Tibial nerve (tissue), 4 donors: ENCODE results near the gene GLRB. TPM values are rescaled to one million over a fixed set of nuclear protein-coding genes. Genes with fewer than 3 reads are reported as not detected.
"Not testable (repeated sequence)": the region's sequence is repeated elsewhere in the genome, so short reads cannot be mapped to it uniquely, and the experiment has no call there.

Experiments used
- DNase-seq, 2 donors: peaks; one replicate each; pipeline ENCODE4 v3.0.0-alpha.2; 2019; ENCODE audit warnings: low spot score in 2 of 2
- H3K27ac ChIP-seq, 4 donors: fragments of 200-600 bp; sonication (generic) in 3 of 4; one replicate each; pipeline ENCODE4 v1.5.1; 2017 to 2019; ENCODE audit warnings: mild to moderate bottlenecking in 1 of 4
- H3K27me3 ChIP-seq, 2 donors: fragments of 200-600 bp; sonication (generic) in 1 of 2; one replicate each; pipeline versions ENCODE4 v1.5.1 to v1.6.0; 2017 to 2019
- H3K36me3 ChIP-seq, 3 donors: fragments of 200-600 bp; sonication (generic); one replicate each; pipeline ENCODE4 v1.5.1; 2018 to 2019
- H3K4me1 ChIP-seq, 4 donors: fragments of 200-600 bp; sonication (generic) in 3 of 4; one replicate each; pipeline ENCODE4 v1.5.1; 2017 to 2019
- H3K4me3 ChIP-seq, 4 donors: fragments of 200-600 bp; sonication (generic) in 3 of 4; one replicate each; pipeline ENCODE4 v1.5.1; 2017 to 2019; ENCODE audit warnings: mild to moderate bottlenecking in 1 of 4, moderate library complexity in 1 of 4
- H3K9me3 ChIP-seq, 4 donors: fragments of 200-600 bp; sonication (generic) in 3 of 4; one replicate each; pipeline ENCODE4 v1.5.1; 2017 to 2019
- EP300 ChIP-seq, 2 donors: sonication (generic); formaldehyde crosslinking; IDR thresholded peaks; one replicate each; pipeline ENCODE4 v1.6.1; 2017; ENCODE audit warnings: antibody characterized with exemption in 2 of 2, mild to moderate bottlenecking in 1 of 2
- POLR2A ChIP-seq, 2 donors: fragments of 450-650 bp; IDR thresholded peaks; one replicate each; pipeline ENCODE4 v1.6.1; 2017; ENCODE audit warnings: antibody characterized with exemption in 2 of 2, mild to moderate bottlenecking in 2 of 2, moderate library complexity in 2 of 2
- WGBS, 2 donors: methylation state at CpG; one replicate each; pipeline ENCODE4 v1.1.5; 2018; 5-methylcytosine and 5-hydroxymethylcytosine counted together
- total RNA-seq, 4 donors: library from RNA; depleted of rRNA; stranded (reverse); fragments of >200 nt; gene quantifications; one replicate each; pipeline ENCODE4 v1.1.0, GENCODE V29; 2016
- TF ChIP-seq, protein P1 (sequence below), 5 experiments: fragments of 200-600 bp in 3 of 5; fragments of 450-650 bp in 2 of 5; sonication (generic) in 3 of 5; IDR thresholded peaks; one replicate each; pipeline ENCODE4 v1.5.1; 2016 to 2019; ENCODE audit warnings: antibody characterized with exemption in 5 of 5, mild to moderate bottlenecking in 3 of 5, moderate library complexity in 2 of 5

The GLRB gene
- total RNA-seq, 4 donors from 2014 or later, result 0.78 to 2.2 (median 1.5) TPM

DNA sequence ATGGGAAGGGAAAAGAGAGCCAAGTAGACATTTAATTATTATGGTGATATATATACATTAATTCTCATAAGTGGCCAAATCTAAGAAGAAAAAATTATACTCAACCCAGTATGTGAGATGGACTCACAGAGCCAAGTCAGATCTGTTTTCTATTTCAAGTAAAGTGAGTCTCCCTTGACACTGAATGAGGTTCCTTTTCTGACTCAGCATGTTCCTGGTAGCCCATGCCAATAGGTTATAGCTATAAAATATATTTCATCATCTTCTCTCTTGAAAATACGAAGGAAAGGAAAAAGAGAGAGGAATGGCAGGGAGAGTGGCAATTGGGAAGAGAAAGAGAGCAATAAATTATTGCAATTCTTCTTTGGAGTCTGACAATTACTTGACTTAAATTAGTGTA is 75.8 kb downstream of the GLRB start:
- Histone ChIP-seq H3K36me3 (no peaks in the 10 kb centered on the region), H3K4me1 (no peaks in the 10 kb centered on the region), H3K9me3 (no peaks in the 10 kb centered on the region), H3K27me3 (no peaks in the 10 kb centered on the region), H3K4me3 (no peak overlapping the region), H3K27ac (no peak overlapping the region)
- DNase-seq, result no peak
- TF ChIP-seq POLR2A (IDR thresholded peaks at IDR 0.05), result no peak
- TF ChIP-seq, protein P1, sequence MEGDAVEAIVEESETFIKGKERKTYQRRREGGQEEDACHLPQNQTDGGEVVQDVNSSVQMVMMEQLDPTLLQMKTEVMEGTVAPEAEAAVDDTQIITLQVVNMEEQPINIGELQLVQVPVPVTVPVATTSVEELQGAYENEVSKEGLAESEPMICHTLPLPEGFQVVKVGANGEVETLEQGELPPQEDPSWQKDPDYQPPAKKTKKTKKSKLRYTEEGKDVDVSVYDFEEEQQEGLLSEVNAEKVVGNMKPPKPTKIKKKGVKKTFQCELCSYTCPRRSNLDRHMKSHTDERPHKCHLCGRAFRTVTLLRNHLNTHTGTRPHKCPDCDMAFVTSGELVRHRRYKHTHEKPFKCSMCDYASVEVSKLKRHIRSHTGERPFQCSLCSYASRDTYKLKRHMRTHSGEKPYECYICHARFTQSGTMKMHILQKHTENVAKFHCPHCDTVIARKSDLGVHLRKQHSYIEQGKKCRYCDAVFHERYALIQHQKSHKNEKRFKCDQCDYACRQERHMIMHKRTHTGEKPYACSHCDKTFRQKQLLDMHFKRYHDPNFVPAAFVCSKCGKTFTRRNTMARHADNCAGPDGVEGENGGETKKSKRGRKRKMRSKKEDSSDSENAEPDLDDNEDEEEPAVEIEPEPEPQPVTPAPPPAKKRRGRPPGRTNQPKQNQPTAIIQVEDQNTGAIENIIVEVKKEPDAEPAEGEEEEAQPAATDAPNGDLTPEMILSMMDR (IDR thresholded peaks at IDR 0.05), result no peak
- TF ChIP-seq EP300 (IDR thresholded peaks at IDR 0.05), result no peak
- 66 to 71% methylated on average over 1 of the region's 1 CpG for WGBS, 2 donors

DNA sequence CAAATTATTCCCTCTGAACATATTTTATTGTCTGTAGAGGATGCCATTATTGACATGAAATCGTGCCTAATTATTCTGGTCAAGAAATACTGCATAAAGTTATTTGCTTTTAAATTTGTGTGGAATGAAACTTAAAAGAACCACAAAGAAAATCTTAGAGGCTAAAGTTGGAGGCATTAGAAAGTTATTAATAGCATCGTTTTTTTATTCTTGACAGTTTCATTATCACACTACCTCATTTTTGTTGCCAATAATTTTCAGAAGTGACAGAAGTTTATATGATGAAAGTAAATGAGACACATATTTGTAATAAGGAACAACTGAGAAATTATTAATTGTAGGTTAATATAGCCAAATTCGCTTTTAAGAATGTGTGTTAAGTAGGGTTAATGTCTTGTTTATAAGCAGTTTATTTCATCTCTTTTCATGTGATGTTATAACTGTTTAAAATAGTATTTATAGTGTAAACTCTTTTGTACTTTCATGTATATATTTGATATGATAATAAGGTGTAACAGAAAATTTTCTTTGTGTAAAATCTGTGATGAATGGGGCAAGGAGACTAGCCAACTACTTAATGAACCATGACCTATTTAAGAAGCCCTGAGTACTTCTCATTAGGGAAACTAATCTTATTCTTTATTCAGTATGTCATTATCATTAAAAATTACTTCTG is 90.1 kb downstream of the GLRB start:
- H3K27me3 ChIP-seq, result no peaks in the 10 kb centered on the region
- peaks cover 0 to 5% (median 0%) of the 10 kb centered on the region in 4 donors for H3K9me3 ChIP-seq
- no peak for DNase-seq
- WGBS, 2 donors, result 87 to 91% methylated on average over 3 of the region's 3 CpGs
- H3K27ac ChIP-seq, result no peak overlapping the region
- no peak overlapping the region for H3K4me3 ChIP-seq
- no peaks in the 10 kb centered on the region for H3K36me3 ChIP-seq
- TF ChIP-seq, protein P1 (IDR thresholded peaks at IDR 0.05), result no peak
- TF ChIP-seq EP300 (IDR thresholded peaks at IDR 0.05) (no peak), POLR2A (IDR thresholded peaks at IDR 0.05) (no peak)
- H3K4me1 ChIP-seq, result no peaks in the 10 kb centered on the region

DNA sequence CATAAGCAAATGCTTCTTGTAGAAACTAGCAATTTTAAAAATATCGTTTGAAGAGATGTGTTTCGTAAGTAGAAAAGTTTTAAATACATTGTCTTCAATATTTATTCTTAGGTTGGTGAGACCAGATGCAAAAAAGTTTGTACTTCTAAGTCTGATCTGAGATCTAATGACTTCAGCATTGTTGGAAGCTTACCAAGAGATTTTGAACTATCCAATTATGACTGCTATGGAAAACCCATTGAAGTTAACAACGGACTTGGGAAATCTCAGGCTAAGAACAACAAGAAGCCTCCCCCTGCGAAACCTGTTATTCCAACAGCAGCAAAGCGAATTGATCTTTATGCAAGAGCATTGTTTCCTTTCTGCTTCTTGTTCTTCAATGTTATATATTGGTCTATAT is 94.4 kb downstream of the GLRB start:
- H3K27me3 ChIP-seq, result no peaks in the 10 kb centered on the region
- no peaks in the 10 kb centered on the region for H3K4me1 ChIP-seq
- H3K4me3 ChIP-seq, result no peak overlapping the region
- no peaks in the 10 kb centered on the region for H3K36me3 ChIP-seq
- no peaks in the 10 kb centered on the region for H3K9me3 ChIP-seq
- DNase-seq, result no peak
- no peak overlapping the region for H3K27ac ChIP-seq
- no peak for TF ChIP-seq EP300 (IDR thresholded peaks at IDR 0.05)
- no peak for TF ChIP-seq POLR2A (IDR thresholded peaks at IDR 0.05)
- TF ChIP-seq, protein P1 (IDR thresholded peaks at IDR 0.05), result no peak
- 65 to 67% methylated on average over 5 of the region's 5 CpGs for WGBS, 2 donors

DNA sequence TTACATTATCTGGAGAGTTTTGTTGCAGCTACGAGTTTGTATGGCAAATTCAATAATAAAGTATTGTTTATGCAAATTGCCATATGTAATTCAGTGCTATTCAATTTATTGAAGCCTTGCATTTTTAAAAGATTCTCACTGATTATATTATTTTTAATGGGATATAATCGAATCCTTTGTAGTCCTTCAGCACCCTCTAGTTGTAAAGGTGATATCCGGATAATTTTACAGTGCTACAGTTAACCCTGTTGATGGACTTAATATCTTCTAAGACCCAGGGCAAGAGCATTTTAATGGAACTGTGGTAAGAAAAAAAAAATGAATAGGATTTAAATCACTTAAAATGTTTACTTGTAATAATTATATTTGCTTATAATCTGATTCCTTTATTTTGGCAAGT is 96.1 kb downstream of the GLRB start:
- Histone ChIP-seq H3K9me3 (no peaks in the 10 kb centered on the region), H3K4me3 (no peak overlapping the region), H3K27ac (no peak overlapping the region), H3K36me3 (no peaks in the 10 kb centered on the region), H3K4me1 (no peaks in the 10 kb centered on the region), H3K27me3 (no peaks in the 10 kb centered on the region)
- WGBS, 2 donors, result 29 to 34% methylated on average over 3 of the region's 3 CpGs
- TF ChIP-seq, protein P1 (IDR thresholded peaks at IDR 0.05), result no peak
- TF ChIP-seq POLR2A (IDR thresholded peaks at IDR 0.05) (no peak), EP300 (IDR thresholded peaks at IDR 0.05) (no peak)
- DNase-seq, result no peak

DNA sequence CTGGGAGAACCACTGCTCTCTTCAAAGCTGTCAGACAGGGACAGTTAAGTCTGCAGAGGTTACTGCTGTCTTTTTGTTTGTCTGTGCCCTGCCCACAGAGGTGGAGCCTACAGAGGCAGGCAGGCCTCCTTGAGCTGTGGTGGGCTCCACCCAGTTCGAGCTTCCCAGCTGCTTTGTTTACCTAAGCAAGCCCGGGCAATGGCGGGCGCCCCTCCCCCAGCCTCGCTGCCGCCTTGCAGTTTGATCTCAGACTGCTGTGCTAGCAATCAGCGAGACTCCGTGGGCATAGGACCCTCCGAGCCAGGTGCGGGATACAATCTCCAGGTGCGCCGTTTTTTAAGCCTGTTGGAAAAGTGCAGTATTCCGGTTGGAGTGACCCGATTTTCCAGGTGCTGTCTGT is 104.3 kb downstream of the GLRB start:
- H3K27ac ChIP-seq, H3K9me3 ChIP-seq, H3K4me3 ChIP-seq, H3K36me3 ChIP-seq, DNase-seq, H3K4me1 ChIP-seq, H3K27me3 ChIP-seq: not testable (repeated sequence)
- WGBS, 2 donors, result 88 to 93% methylated on average over 9 to 12 of the region's 14 CpGs

DNA sequence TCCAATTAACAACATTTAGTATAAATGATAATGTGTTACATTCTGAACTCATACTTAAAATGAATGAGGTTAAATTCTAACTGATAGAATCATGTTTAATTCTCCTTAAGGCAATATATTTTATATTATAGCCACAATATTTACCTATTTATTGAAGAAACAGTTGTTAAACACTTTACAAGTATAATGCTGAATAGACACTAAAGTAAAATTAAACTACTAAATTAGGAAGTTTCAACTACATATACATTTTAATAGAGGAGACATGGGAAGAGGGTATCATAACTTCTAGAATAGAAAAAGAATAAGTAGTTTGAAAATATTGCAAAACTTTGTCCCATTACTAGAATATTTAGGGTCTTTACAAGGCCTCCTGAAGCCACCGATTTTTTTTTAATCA is 108.3 kb downstream of the GLRB start:
- Histone ChIP-seq H3K27me3 (no peaks in the 10 kb centered on the region), H3K36me3 (no peaks in the 10 kb centered on the region), H3K4me3 (no peak overlapping the region), H3K9me3 (peaks cover 0 to 15% (median 0%) of the 10 kb centered on the region in 4 donors), H3K27ac (no peak overlapping the region), H3K4me1 (no peaks in the 10 kb centered on the region)
- no peak for DNase-seq
- TF ChIP-seq, protein P1 (IDR thresholded peaks at IDR 0.05), result no peak
- TF ChIP-seq POLR2A (IDR thresholded peaks at IDR 0.05), result no peak
- TF ChIP-seq EP300 (IDR thresholded peaks at IDR 0.05), result no peak
- WGBS, 2 donors, result 92 to 98% methylated on average over 1 of the region's 1 CpG
